IPS-NIHi7 (cell line): ENCODE measurements around the gene URGCP.
"Not testable (repeated sequence)": the region's sequence is repeated elsewhere in the genome, so short reads cannot be mapped to it uniquely, and the experiment has no call there.

Experiments used
- DNase-seq: peaks from one replicate; pipeline ENCODE4 v3.0.0; 2012; ENCODE audit warnings: mixed read lengths; ENCODE audit errors: extremely low spot score

URGCP gene

GRCh38 chr7:43834463-43835251, 71.7 kb downstream of the URGCP start:
- no peak for DNase-seq

- DNase-seq: not testable (repeated sequence)
Measured at GRCh38 chr7:43830917-43831316, 75.5 kb downstream of the URGCP start.
